Mesendoderm (in vitro differentiated cells): ENCODE data around the gene LRP3.
A peak's percentile ranks its signal among the peaks of the same experiment; 100 is the strongest.
"Not testable (repeated sequence)": the region's sequence is repeated elsewhere in the genome, so short reads cannot be mapped to it uniquely, and the experiment has no call there.

ENCODE experiments used
- DNase-seq: peaks from one replicate; pipeline ENCODE4 v3.0.0; 2013
- H2AK5ac ChIP-seq: 2 replicates; pipeline ENCODE4 v1.6.1; 2013; ENCODE audit warnings: low read length, inconsistent platforms
- H2BK120ac ChIP-seq: 2 replicates; pipeline ENCODE4 v1.6.1; 2013; ENCODE audit warnings: low read depth, mild to moderate bottlenecking, low read length, moderate library complexity, mixed read lengths
- H2BK15ac ChIP-seq: replicated peaks from 2 replicates; pipeline ENCODE4 v1.6.1; 2013; ENCODE audit warnings: low read depth, mild to moderate bottlenecking, moderate library complexity
- H2BK5ac ChIP-seq: 2 replicates; pipeline ENCODE4 v1.6.1; 2013; ENCODE audit warnings: low read length, inconsistent platforms
- H3K18ac ChIP-seq: 2 replicates; pipeline ENCODE4 v1.6.1; 2013; ENCODE audit warnings: mild to moderate bottlenecking, low read length, mixed read lengths
- H3K23ac ChIP-seq: one replicate; pipeline ENCODE4 v1.6.1; 2013; ENCODE audit warnings: low read length
- H3K27ac ChIP-seq: 2 replicates; pipeline ENCODE4 v1.5.1; 2013; ENCODE audit warnings: low read depth, mild to moderate bottlenecking, inconsistent platforms, low read length, moderate library complexity
- H3K27me3 ChIP-seq: 2 replicates; pipeline ENCODE4 v1.6.1; 2013; ENCODE audit warnings: low read length, control low read depth, mild to moderate bottlenecking, inconsistent platforms; ENCODE audit not compliant: insufficient read depth, poor library complexity
- H3K36me3 ChIP-seq: 2 replicates; pipeline ENCODE4 v1.6.1; 2013; ENCODE audit warnings: low read length, inconsistent platforms; ENCODE audit not compliant: control insufficient read depth, insufficient read depth
- H3K4ac ChIP-seq: one replicate; pipeline ENCODE4 v1.6.1; 2013; ENCODE audit warnings: low read depth, mild to moderate bottlenecking, low read length, moderate library complexity
- H3K4me1 ChIP-seq: 2 replicates; pipeline ENCODE4 v1.6.1; 2013; ENCODE audit warnings: low read depth, low read length, inconsistent platforms; ENCODE audit not compliant: control insufficient read depth
- H3K4me2 ChIP-seq: 2 replicates; pipeline ENCODE4 v1.6.1; 2013; ENCODE audit warnings: low read length
- H3K4me3 ChIP-seq: 2 replicates; pipeline ENCODE4 v1.5.1; 2013; ENCODE audit warnings: mild to moderate bottlenecking, low read length
- H3K56ac ChIP-seq: one replicate; pipeline ENCODE4 v1.6.1; 2013; ENCODE audit warnings: low read length
- H3K79me1 ChIP-seq: 2 replicates; pipeline ENCODE4 v1.6.1; 2013; ENCODE audit warnings: low read length, inconsistent platforms
- H3K79me2 ChIP-seq: 2 replicates; pipeline ENCODE4 v1.6.1; 2013; ENCODE audit warnings: mild to moderate bottlenecking, low read length; ENCODE audit not compliant: control insufficient read depth, insufficient read depth
- H3K9ac ChIP-seq: 2 replicates; pipeline ENCODE4 v1.6.1; 2013; ENCODE audit warnings: low read length, inconsistent platforms
- H4K5ac ChIP-seq: one replicate; pipeline ENCODE4 v1.6.1; 2013; ENCODE audit warnings: low read length
- H4K8ac ChIP-seq: one replicate; pipeline ENCODE4 v1.6.1; 2013; ENCODE audit warnings: low read depth, mild to moderate bottlenecking, control low read depth, low read length, moderate library complexity
- WGBS: extraction: QIAGEN DNeasy Blood & Tissue Kit; methylation state at CpG from one replicate; pipeline ENCODE4 v1.1.7; 2013; ENCODE audit warnings: low lambda C conversion rate, missing lambda C conversion rate; ENCODE audit not compliant: insufficient coverage; ENCODE audit errors: extremely low coverage; 5-methylcytosine and 5-hydroxymethylcytosine counted together

Gene LRP3

DNA sequence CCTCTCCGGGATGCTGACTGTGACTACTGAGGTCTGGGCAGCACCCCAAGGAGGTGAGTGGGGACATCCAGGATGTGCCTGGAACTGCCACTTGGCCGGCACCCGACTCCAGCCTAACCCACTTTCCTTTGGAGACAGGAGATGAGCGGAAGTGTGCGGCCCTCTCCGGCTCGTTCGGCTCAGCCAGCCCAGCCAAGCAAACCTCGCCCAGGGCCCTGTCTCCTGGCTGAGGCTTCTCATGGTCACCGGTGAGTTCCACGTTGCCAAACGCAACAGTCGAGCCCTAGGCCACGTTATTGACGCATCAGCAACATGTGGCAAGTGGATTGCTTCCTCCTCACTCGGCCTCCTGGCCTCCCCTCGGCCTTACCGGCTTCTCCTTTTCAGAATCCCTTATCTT lies 26.0 kb downstream of the LRP3 start:
- H3K79me2 ChIP-seq: no peaks in the 10 kb centered on the region
- H2BK15ac ChIP-seq: no peak overlapping the region
- H2BK120ac ChIP-seq: no peak overlapping the region
- H3K4me1 ChIP-seq: no peaks in the 10 kb centered on the region
- H4K5ac ChIP-seq: no peak overlapping the region
- WGBS: no CpG with 5 or more reads among the region's 18 CpGs
- no peak overlapping the region for H3K4me3 ChIP-seq
- H2BK5ac ChIP-seq: no peak overlapping the region
- H3K79me1 ChIP-seq: no peaks in the 10 kb centered on the region
- H3K36me3 ChIP-seq: no peaks in the 10 kb centered on the region
- no peak overlapping the region for H3K23ac ChIP-seq
- H3K18ac ChIP-seq: no peak overlapping the region
- no peak overlapping the region for H3K9ac ChIP-seq
- no peak overlapping the region for H3K4me2 ChIP-seq
- no peak overlapping the region for H3K27ac ChIP-seq
- H2AK5ac ChIP-seq: no peak overlapping the region
- no peak overlapping the region for H4K8ac ChIP-seq
- H3K56ac ChIP-seq: no peak overlapping the region
- peaks cover under 1% of the 10 kb centered on the region for H3K27me3 ChIP-seq
- no peak for DNase-seq
- no peak overlapping the region for H3K4ac ChIP-seq

DNA sequence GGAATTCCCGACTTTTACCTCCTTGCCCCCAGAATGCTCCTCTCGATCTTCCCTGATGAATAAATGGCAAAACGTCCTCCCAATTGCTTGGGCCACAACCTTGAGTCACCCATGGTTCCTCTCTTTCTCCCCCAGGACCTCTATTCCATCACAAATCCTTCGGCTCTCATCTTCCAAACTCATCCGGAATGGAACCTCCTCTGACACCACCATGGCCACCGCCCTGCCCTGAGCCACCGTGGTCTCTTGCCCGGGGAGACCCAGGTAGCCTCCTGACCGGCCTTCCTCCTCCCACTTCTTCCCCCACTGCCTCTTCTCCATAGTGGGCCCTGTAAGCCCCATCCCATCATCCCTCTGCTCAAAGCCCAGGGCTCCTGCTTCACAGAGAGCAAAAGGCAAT lies 26.6 kb downstream of the LRP3 start:
- no CpG with 5 or more reads among the region's 9 CpGs for WGBS
- no peak overlapping the region for H2AK5ac ChIP-seq
- no peaks in the 10 kb centered on the region for H3K79me2 ChIP-seq
- H4K5ac ChIP-seq: no peak overlapping the region
- H3K27ac ChIP-seq: no peak overlapping the region
- no peak overlapping the region for H3K9ac ChIP-seq
- H3K4me2 ChIP-seq: no peak overlapping the region
- H3K18ac ChIP-seq: no peak overlapping the region
- H3K27me3 ChIP-seq: peaks cover 5% of the 10 kb centered on the region
- no peak overlapping the region for H2BK15ac ChIP-seq
- DNase-seq: no peak
- H2BK5ac ChIP-seq: no peak overlapping the region
- no peak overlapping the region for H3K56ac ChIP-seq
- H3K4ac ChIP-seq: no peak overlapping the region
- no peaks in the 10 kb centered on the region for H3K4me1 ChIP-seq
- H3K79me1 ChIP-seq: no peaks in the 10 kb centered on the region
- no peak overlapping the region for H3K4me3 ChIP-seq
- H3K23ac ChIP-seq: no peak overlapping the region
- no peaks in the 10 kb centered on the region for H3K36me3 ChIP-seq
- no peak overlapping the region for H4K8ac ChIP-seq
- no peak overlapping the region for H2BK120ac ChIP-seq

DNA sequence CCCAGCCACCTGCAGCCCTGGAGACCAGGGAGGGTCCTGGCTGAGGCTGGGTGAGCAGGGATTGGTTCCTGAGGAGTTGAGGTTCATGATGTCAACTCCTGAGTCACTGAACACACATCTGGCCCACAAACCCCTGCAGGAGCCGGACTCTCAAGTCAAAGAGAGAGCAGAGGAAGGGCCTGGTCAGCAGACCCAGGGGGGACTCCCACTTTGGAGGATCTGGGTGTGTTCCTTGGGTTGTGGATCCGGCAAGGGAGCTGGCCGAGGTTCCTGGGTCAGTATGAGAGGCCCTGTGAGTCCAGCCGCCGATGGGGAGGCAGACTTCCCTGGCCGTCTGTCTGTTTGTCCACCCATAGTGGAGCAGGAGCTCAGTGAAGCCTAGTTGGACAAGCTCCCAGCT lies 27.5 kb downstream of the LRP3 start:
- WGBS: no CpG with 5 or more reads among the region's 6 CpGs
- no peaks in the 10 kb centered on the region for H3K4me1 ChIP-seq
- no peaks in the 10 kb centered on the region for H3K79me1 ChIP-seq
- peaks cover 7% of the 10 kb centered on the region for H3K27me3 ChIP-seq
- H3K36me3 ChIP-seq: no peaks in the 10 kb centered on the region
- H3K56ac ChIP-seq: no peak overlapping the region
- no peak overlapping the region for H3K9ac ChIP-seq
- no peak overlapping the region for H3K18ac ChIP-seq
- no peak overlapping the region for H4K8ac ChIP-seq
- H3K27ac ChIP-seq: no peak overlapping the region
- no peak overlapping the region for H3K4me3 ChIP-seq
- H2BK15ac ChIP-seq: no peak overlapping the region
- no peak overlapping the region for H3K4me2 ChIP-seq
- H3K79me2 ChIP-seq: no peaks in the 10 kb centered on the region
- H3K4ac ChIP-seq: no peak overlapping the region
- no peak overlapping the region for H2BK120ac ChIP-seq
- H2AK5ac ChIP-seq: no peak overlapping the region
- H3K23ac ChIP-seq: no peak overlapping the region
- H4K5ac ChIP-seq: no peak overlapping the region
- no peak overlapping the region for H2BK5ac ChIP-seq
- no peak for DNase-seq

DNA sequence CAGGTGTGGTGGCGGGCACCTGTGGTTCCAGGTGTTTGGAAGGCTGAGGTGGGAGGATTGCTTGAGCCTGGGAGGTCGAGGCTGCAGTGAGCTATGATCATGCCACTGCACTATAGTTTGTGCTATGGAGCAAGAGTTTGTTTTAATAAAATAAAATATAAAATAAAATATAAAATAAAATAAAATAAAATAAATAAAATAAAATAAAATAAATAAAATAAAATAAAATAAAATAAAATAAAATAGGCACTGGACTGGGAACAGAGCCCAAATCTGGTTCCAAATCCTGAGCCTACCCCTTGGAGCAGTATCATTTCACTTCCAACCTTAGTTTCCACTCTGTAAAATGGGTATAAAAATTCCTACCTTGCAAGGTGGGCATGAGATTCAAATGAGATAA lies 28.1 kb downstream of the LRP3 start:
- H3K23ac ChIP-seq, H3K27ac ChIP-seq, H4K5ac ChIP-seq, H3K18ac ChIP-seq, H4K8ac ChIP-seq, H2BK5ac ChIP-seq, DNase-seq, H3K56ac ChIP-seq, H3K4me2 ChIP-seq, H3K79me1 ChIP-seq, H2BK15ac ChIP-seq, H3K4ac ChIP-seq, H3K79me2 ChIP-seq, H3K36me3 ChIP-seq, H2BK120ac ChIP-seq, H3K9ac ChIP-seq, H3K27me3 ChIP-seq, H2AK5ac ChIP-seq, H3K4me3 ChIP-seq, H3K4me1 ChIP-seq: not testable (repeated sequence)
- WGBS: no CpG with 5 or more reads among the region's 2 CpGs

DNA sequence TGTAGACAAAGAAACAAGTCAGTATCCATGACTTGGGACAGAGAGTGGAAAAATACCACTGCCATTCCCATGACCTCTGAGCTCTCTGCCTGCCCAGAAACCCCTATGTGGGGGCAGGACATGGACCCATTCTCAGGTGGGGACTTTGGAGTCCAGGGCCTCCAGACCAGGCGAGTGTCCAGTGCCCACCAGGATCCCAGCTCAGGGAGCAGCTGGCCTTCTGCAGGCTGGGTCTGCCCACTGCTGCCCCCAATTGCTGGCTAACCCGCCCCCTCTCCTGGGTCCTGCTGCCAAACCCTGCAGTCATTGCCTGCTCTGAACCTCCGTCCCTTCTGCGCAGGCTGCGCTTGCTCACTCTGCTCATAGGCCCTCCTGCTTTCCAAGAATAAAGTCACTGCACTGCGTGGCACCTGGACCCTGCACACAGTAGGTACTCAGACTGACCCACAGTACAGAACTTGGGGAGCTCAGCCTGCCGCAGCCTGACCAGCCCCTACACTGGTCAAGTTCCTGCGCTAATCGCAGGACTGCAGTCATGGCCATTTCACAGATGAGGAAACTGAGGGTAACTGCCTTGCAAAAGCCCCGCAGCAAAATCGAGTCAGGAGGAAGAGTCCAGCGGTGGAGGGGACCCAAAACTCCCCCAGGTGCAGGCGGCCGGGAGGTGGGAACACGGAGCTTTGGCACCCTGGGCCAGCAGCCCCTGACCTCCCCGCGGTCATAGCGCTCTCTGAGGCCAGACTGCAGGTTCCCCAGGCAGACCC lies 30.7 kb downstream of the LRP3 start:
- WGBS: no CpG with 5 or more reads among the region's 18 CpGs
- H3K79me1 ChIP-seq: no peaks in the 10 kb centered on the region
- no peak overlapping the region for H2BK15ac ChIP-seq
- peaks cover 9% of the 10 kb centered on the region for H3K27me3 ChIP-seq
- H2AK5ac ChIP-seq: no peak overlapping the region
- H3K36me3 ChIP-seq: no peaks in the 10 kb centered on the region
- H3K4me2 ChIP-seq: no peak overlapping the region
- no peak overlapping the region for H3K9ac ChIP-seq
- H4K8ac ChIP-seq: no peak overlapping the region
- no peak for DNase-seq
- H3K27ac ChIP-seq: no peak overlapping the region
- H3K23ac ChIP-seq: no peak overlapping the region
- H4K5ac ChIP-seq: no peak overlapping the region
- no peak overlapping the region for H3K4me3 ChIP-seq
- no peak overlapping the region for H3K4ac ChIP-seq
- no peak overlapping the region for H2BK120ac ChIP-seq
- no peaks in the 10 kb centered on the region for H3K79me2 ChIP-seq
- no peak overlapping the region for H3K56ac ChIP-seq
- H2BK5ac ChIP-seq: no peak overlapping the region
- H3K4me1 ChIP-seq: no peaks in the 10 kb centered on the region
- no peak overlapping the region for H3K18ac ChIP-seq

DNA sequence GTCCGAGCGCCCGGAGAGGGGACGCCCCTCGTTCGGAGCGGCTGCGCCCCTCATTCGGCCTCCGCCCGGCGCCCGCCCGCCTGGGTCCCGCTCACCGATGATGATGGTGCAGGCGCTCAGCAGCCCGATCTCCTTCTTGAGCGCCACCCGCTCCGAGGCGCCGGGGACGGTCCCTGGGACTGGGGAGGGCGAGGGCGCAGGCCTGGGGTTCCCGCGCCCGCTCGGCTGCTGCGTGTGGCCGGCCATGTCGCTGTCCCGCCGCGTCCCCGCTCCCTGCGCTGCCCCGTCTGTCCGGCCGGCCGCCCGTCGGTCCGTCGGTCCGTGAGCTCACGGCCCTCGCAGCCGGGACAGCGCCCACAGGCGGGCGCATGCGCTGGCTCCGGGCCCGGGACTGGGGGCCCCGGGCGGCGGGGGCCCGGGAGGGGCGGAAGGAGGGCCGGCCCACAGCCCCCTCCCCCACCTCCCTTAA lies 31.4 kb downstream of the LRP3 start, which contains the start of gene SLC7A10:
SLC7A10 (minus strand) TSS at position 393 of the 469 bp plus-strand sequence; CDS start at position 246, 147 bp downstream.
- no peak within 1 kb of the TSS for H2BK120ac ChIP-seq
- H2AK5ac ChIP-seq: no peak within 1 kb of the TSS
- no peak within 1 kb of the TSS for H2BK15ac ChIP-seq
- no peaks in the 10 kb centered on the region for H3K4me1 ChIP-seq
- H3K23ac ChIP-seq: no peak within 1 kb of the TSS
- no CpG with 5 or more reads among the region's 62 CpGs for WGBS
- H3K4ac ChIP-seq: no peak within 1 kb of the TSS
- H3K27me3 ChIP-seq: peaks cover 9% of the 10 kb centered on the region
- H3K4me3 ChIP-seq: no peak within 1 kb of the TSS
- no peak for DNase-seq
- no peaks in the 10 kb centered on the region for H3K79me2 ChIP-seq
- H3K9ac ChIP-seq: no peak within 1 kb of the TSS
- H4K5ac ChIP-seq: no peak within 1 kb of the TSS
- peak within 1 kb of the TSS; percentile 17 for H3K4me2 ChIP-seq
- no peak within 1 kb of the TSS for H4K8ac ChIP-seq
- H3K36me3 ChIP-seq: no peaks in the 10 kb centered on the region
- no peak within 1 kb of the TSS for H2BK5ac ChIP-seq
- no peak within 1 kb of the TSS for H3K18ac ChIP-seq
- no peak within 1 kb of the TSS for H3K27ac ChIP-seq
- peak within 1 kb of the TSS; percentile 56 for H3K56ac ChIP-seq
- H3K79me1 ChIP-seq: no peaks in the 10 kb centered on the region
